Trophoblast cell (in vitro differentiated cells and primary cell): Measurements from ENCODE around the gene PLEKHM2.

Experiments
- DNase-seq, 2 donors: peaks; one replicate each; pipeline ENCODE4 v3.0.0-alpha.2; 2016
- H2AFZ ChIP-seq: 2 replicates; pipeline ENCODE4 v1.6.1; 2013; ENCODE audit warnings: low read length, moderate library complexity, mild to moderate bottlenecking; ENCODE audit not compliant: insufficient read depth, poor library complexity
- H2AK5ac ChIP-seq: 2 replicates; pipeline ENCODE4 v1.6.1; 2013; ENCODE audit warnings: mild to moderate bottlenecking, low read length
- H2BK120ac ChIP-seq: 2 replicates; pipeline ENCODE4 v1.6.1; 2013; ENCODE audit warnings: low read length, mild to moderate bottlenecking, moderate library complexity; ENCODE audit not compliant: insufficient read depth, poor library complexity
- H2BK12ac ChIP-seq: 2 replicates; pipeline ENCODE4 v1.6.1; 2013; ENCODE audit warnings: mild to moderate bottlenecking, low read length, moderate library complexity
- H2BK5ac ChIP-seq: 2 replicates; pipeline ENCODE4 v1.6.1; 2013; ENCODE audit warnings: low read length, low read depth, moderate library complexity, mild to moderate bottlenecking; ENCODE audit not compliant: poor library complexity
- H3K14ac ChIP-seq: 2 replicates; pipeline ENCODE4 v1.6.1; 2013; ENCODE audit warnings: mild to moderate bottlenecking, low read length
- H3K18ac ChIP-seq: 2 replicates; pipeline ENCODE4 v1.6.1; 2013; ENCODE audit warnings: mild to moderate bottlenecking, low read length
- H3K23ac ChIP-seq: 2 replicates; pipeline ENCODE4 v1.6.1; 2013; ENCODE audit warnings: low read length
- H3K27ac ChIP-seq: 2 replicates; pipeline ENCODE4 v1.5.1; 2013; ENCODE audit warnings: low read depth, mild to moderate bottlenecking, inconsistent platforms, low read length, moderate library complexity
- H3K27me3 ChIP-seq: 2 replicates; pipeline ENCODE4 v1.6.1; 2013; ENCODE audit warnings: inconsistent platforms, mild to moderate bottlenecking, low read length, moderate library complexity; ENCODE audit not compliant: insufficient read depth
- H3K36me3 ChIP-seq, 2 experiments: 1 replicate in 1 of 2; 2 replicates in 1 of 2; pipeline ENCODE4 v1.6.1; 2013; ENCODE audit warnings: low read length in 2 of 2, mild to moderate bottlenecking in 2 of 2, moderate library complexity in 1 of 2; ENCODE audit not compliant: insufficient read depth in 2 of 2, control insufficient read depth in 1 of 2
- H3K4ac ChIP-seq: 2 replicates; pipeline ENCODE4 v1.6.1; 2013; ENCODE audit warnings: low read depth, mild to moderate bottlenecking, low read length, moderate library complexity
- H3K4me1 ChIP-seq, 2 experiments: 1 replicate in 1 of 2; 2 replicates in 1 of 2; pipeline ENCODE4 v1.6.1; 2013; ENCODE audit warnings: low read length in 2 of 2, mild to moderate bottlenecking in 2 of 2, moderate library complexity in 1 of 2; ENCODE audit not compliant: insufficient read depth in 2 of 2, control insufficient read depth in 1 of 2
- H3K4me2 ChIP-seq: 2 replicates; pipeline ENCODE4 v1.6.1; 2013; ENCODE audit warnings: inconsistent platforms, mild to moderate bottlenecking, low read length, moderate library complexity
- H3K4me3 ChIP-seq: 2 replicates; pipeline ENCODE4 v1.5.1; 2013; ENCODE audit warnings: mild to moderate bottlenecking, low read depth, low read length, inconsistent platforms
- H3K79me1 ChIP-seq: one replicate; pipeline ENCODE4 v1.6.1; 2013; ENCODE audit warnings: low read length
- H3K79me2 ChIP-seq: 2 replicates; pipeline ENCODE4 v1.6.1; 2013; ENCODE audit warnings: low read length, mild to moderate bottlenecking; ENCODE audit not compliant: control insufficient read depth, insufficient read depth, poor library complexity
- H3K9ac ChIP-seq: 2 replicates; pipeline ENCODE4 v1.6.1; 2013; ENCODE audit warnings: mild to moderate bottlenecking, low read length
- H3K9me3 ChIP-seq: 2 replicates; pipeline ENCODE4 v1.6.1; 2013; ENCODE audit warnings: low read depth, mild to moderate bottlenecking, control low read depth, inconsistent platforms, low read length; ENCODE audit not compliant: insufficient read depth
- H4K12ac ChIP-seq: 2 replicates; pipeline ENCODE4 v1.6.1; 2013; ENCODE audit warnings: low read depth, mild to moderate bottlenecking, low read length, moderate library complexity
- H4K8ac ChIP-seq: 2 replicates; pipeline ENCODE4 v1.6.1; 2013; ENCODE audit warnings: low read depth, mild to moderate bottlenecking, low read length, moderate library complexity
- H4K91ac ChIP-seq: one replicate; pipeline ENCODE4 v1.6.1; 2013; ENCODE audit warnings: low read depth, mild to moderate bottlenecking, low read length, moderate library complexity
- WGBS: extraction: QIAGEN DNeasy Blood & Tissue Kit; methylation state at CpG from one replicate; pipeline ENCODE4 v1.1.7; 2013; ENCODE audit warnings: missing lambda C conversion rate; ENCODE audit not compliant: insufficient read length, insufficient coverage; ENCODE audit errors: extremely low coverage; 5-methylcytosine and 5-hydroxymethylcytosine counted together

Gene PLEKHM2

DNA sequence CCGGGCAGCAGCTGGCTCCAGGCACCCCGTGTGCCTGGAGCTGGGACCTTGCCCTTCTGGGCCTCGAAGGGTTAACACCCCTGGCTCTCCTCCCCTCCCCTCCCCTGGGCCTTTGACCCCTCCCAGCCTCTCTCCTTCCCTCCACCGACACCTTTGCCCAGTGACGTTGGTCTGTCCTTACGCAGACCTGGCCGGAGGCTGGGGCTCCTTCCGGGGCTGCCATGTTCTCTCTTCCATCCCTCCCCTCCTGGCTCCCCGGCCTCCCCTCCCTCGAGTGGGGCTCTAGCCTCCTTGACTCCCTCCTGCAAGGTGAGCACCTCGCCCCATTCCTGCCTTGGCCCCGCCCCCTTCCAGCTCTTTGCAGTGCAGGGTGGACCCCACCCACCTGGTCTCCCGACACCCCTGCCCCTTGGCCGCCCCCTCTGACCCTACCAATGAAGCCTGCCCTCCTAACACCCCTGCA, 58.2 kb downstream of the PLEKHM2 start, which contains the start of gene TMEM82:
Gene TMEM82 (plus strand): TSS at position 161 of the 463 bp plus-strand sequence. CDS start 61 bp downstream, at position 222.
- H4K91ac ChIP-seq: no peak within 1 kb of the TSS
- no peaks in the 10 kb centered on the region for H3K36me3 ChIP-seq
- no peak within 1 kb of the TSS for H3K4me3 ChIP-seq
- H2BK5ac ChIP-seq: no peak within 1 kb of the TSS
- H3K18ac ChIP-seq: no peak within 1 kb of the TSS
- no CpG with 5 or more reads among the region's 14 CpGs for WGBS
- H3K14ac ChIP-seq: no peak within 1 kb of the TSS
- H2AK5ac ChIP-seq: no peak within 1 kb of the TSS
- DNase-seq: no peak
- H3K23ac ChIP-seq: no peak within 1 kb of the TSS
- no peak within 1 kb of the TSS for H3K27ac ChIP-seq
- H3K4me1 ChIP-seq: peaks cover 4% of the 10 kb centered on the region in 2 experiments
- H3K27me3 ChIP-seq: no peaks in the 10 kb centered on the region
- no peak within 1 kb of the TSS for H2BK120ac ChIP-seq
- H3K9ac ChIP-seq: no peak within 1 kb of the TSS
- no peak within 1 kb of the TSS for H4K8ac ChIP-seq
- H3K79me1 ChIP-seq: no peaks in the 10 kb centered on the region
- no peak within 1 kb of the TSS for H3K4me2 ChIP-seq
- no peak within 1 kb of the TSS for H2AFZ ChIP-seq
- no peak within 1 kb of the TSS for H4K12ac ChIP-seq
- H3K9me3 ChIP-seq: no peaks in the 10 kb centered on the region
- H2BK12ac ChIP-seq: peak within 1 kb of the TSS; percentile 23
- no peak within 1 kb of the TSS for H3K4ac ChIP-seq
- H3K79me2 ChIP-seq: no peaks in the 10 kb centered on the region

GRCh38 chr1:15744122-15744679, 60.1 kb downstream of the PLEKHM2 start:
- Histone ChIP-seq H3K27ac (no peak overlapping the region), H3K4me1 (peaks cover 12 to 14% of the 10 kb centered on the region in 2 experiments), H4K8ac (no peak overlapping the region), H2AK5ac (no peak overlapping the region), H2AFZ (no peak overlapping the region), H3K4me3 (no peak overlapping the region), H3K79me2 (no peaks in the 10 kb centered on the region), H3K14ac (no peak overlapping the region), H3K18ac (no peak overlapping the region), H2BK120ac (no peak overlapping the region), H3K27me3 (no peaks in the 10 kb centered on the region), H4K12ac (no peak overlapping the region), H3K9ac (no peak overlapping the region), H3K36me3 (no peaks in the 10 kb centered on the region), H3K4me2 (no peak overlapping the region), H4K91ac (no peak overlapping the region), H3K79me1 (no peaks in the 10 kb centered on the region), H3K9me3 (no peaks in the 10 kb centered on the region), H2BK12ac (no peak overlapping the region), H2BK5ac (no peak overlapping the region), H3K23ac (no peak overlapping the region), H3K4ac (no peak overlapping the region)
- WGBS: no CpG with 5 or more reads among the region's 30 CpGs
- no peak for DNase-seq

DNA sequence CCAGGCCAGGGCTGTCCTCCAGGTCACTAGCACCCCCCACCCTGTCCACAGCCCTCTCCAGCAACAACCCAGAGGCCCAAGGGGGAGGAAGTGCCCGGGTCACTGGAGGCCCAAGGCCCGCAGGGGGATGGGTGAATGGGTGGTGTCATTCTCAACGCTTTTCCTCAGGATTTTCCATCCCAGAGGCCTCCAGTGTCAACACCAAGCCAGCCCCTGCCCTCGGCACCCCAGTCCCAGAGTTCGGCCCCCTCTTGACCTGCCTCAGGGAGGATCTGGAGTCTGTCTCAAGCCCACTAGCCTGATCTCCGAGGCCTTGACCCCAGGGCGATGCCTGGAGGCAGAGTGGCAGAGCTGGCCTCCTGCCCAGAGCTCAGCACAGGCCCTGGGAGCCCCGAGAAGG, 63.3 kb downstream of the PLEKHM2 start:
- H3K4ac ChIP-seq: no peak overlapping the region
- H2BK12ac ChIP-seq: no peak overlapping the region
- WGBS: no CpG with 5 or more reads among the region's 8 CpGs
- no peak overlapping the region for H4K8ac ChIP-seq
- H3K23ac ChIP-seq: no peak overlapping the region
- no peaks in the 10 kb centered on the region for H3K27me3 ChIP-seq
- no peak overlapping the region for H3K18ac ChIP-seq
- H2BK5ac ChIP-seq: no peak overlapping the region
- H3K4me2 ChIP-seq: no peak overlapping the region
- H3K9ac ChIP-seq: no peak overlapping the region
- H4K12ac ChIP-seq: no peak overlapping the region
- H4K91ac ChIP-seq: no peak overlapping the region
- peaks cover 7% of the 10 kb centered on the region for H3K79me1 ChIP-seq
- DNase-seq: no peak
- no peaks in the 10 kb centered on the region for H3K79me2 ChIP-seq
- no peaks in the 10 kb centered on the region for H3K9me3 ChIP-seq
- H3K4me1 ChIP-seq: peaks cover 15 to 23% of the 10 kb centered on the region in 2 experiments
- H2AFZ ChIP-seq: no peak overlapping the region
- H2BK120ac ChIP-seq: no peak overlapping the region
- no peak overlapping the region for H3K27ac ChIP-seq
- H3K36me3 ChIP-seq: no peaks in the 10 kb centered on the region
- peak overlapping the region; percentile 37 for H2AK5ac ChIP-seq
- H3K14ac ChIP-seq: no peak overlapping the region
- no peak overlapping the region for H3K4me3 ChIP-seq

DNA sequence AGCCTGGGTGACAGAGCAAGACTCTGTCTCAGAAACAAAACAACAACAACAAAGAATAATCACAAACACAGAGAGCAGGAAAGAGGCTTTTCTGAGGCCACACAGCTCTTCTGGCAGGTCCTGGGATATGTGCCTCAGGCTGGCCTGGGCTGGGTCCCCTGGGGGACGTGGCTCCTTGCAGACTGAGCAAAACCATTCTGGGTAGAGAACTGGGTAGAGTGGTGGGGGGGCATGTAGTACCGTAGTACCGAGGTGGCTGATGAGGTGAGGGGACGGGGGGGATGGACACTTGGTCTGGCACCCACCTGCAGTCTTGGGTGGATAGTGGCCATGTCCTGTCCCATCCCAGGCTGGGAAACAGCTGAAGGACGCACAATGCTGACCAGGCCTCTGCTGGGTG, 64.1 kb downstream of the PLEKHM2 start:
- peaks cover 7% of the 10 kb centered on the region for H3K79me1 ChIP-seq
- no peak overlapping the region for H3K4me3 ChIP-seq
- DNase-seq: no peak
- no peak overlapping the region for H2BK5ac ChIP-seq
- no peak overlapping the region for H4K91ac ChIP-seq
- H3K36me3 ChIP-seq: no peaks in the 10 kb centered on the region
- H2AFZ ChIP-seq: no peak overlapping the region
- H3K4me1 ChIP-seq: peaks cover 15 to 23% of the 10 kb centered on the region in 2 experiments
- H3K4me2 ChIP-seq: no peak overlapping the region
- no peak overlapping the region for H3K9ac ChIP-seq
- H2BK120ac ChIP-seq: no peak overlapping the region
- H3K4ac ChIP-seq: no peak overlapping the region
- no peak overlapping the region for H3K14ac ChIP-seq
- no peak overlapping the region for H2BK12ac ChIP-seq
- H3K23ac ChIP-seq: no peak overlapping the region
- H4K12ac ChIP-seq: no peak overlapping the region
- H4K8ac ChIP-seq: no peak overlapping the region
- H3K79me2 ChIP-seq: no peaks in the 10 kb centered on the region
- no peaks in the 10 kb centered on the region for H3K9me3 ChIP-seq
- H3K27me3 ChIP-seq: no peaks in the 10 kb centered on the region
- no peak overlapping the region for H3K27ac ChIP-seq
- WGBS: no CpG with 5 or more reads among the region's 5 CpGs
- no peak overlapping the region for H2AK5ac ChIP-seq
- H3K18ac ChIP-seq: no peak overlapping the region
